GM19238 (cell line): Measurements from ENCODE around the gene GPC5.
"Not testable (repeated sequence)": the region's sequence is repeated elsewhere in the genome, so short reads cannot be mapped to it uniquely, and the experiment has no call there.

Experiments
- DNase-seq: peaks from one replicate; pipeline ENCODE4 v3.0.0; 2011; ENCODE audit warnings: low spot score; ENCODE audit not compliant: insufficient read length

Gene GPC5

GRCh38 chr13:91768746-91769145 lies 370.3 kb downstream of the GPC5 start:
- DNase-seq: no peak

GRCh38 chr13:91771229-91771628 lies 372.8 kb downstream of the GPC5 start:
- DNase-seq: no peak

GRCh38 chr13:91773591-91774227 lies 375.3 kb downstream of the GPC5 start:
- DNase-seq: no peak

- DNase-seq: no peak
Measured at GRCh38 chr13:91774397-91774796, 376.0 kb downstream of the GPC5 start.

GRCh38 chr13:91776611-91777193 lies 378.3 kb downstream of the GPC5 start:
- no peak for DNase-seq

- no peak for DNase-seq
Measured at GRCh38 chr13:91778123-91778522, 379.7 kb downstream of the GPC5 start.

- DNase-seq: not testable (repeated sequence)
Measured at GRCh38 chr13:91781982-91782691, 383.7 kb downstream of the GPC5 start.

- DNase-seq: no peak
Measured at GRCh38 chr13:91785431-91786119, 387.2 kb downstream of the GPC5 start.

- no peak for DNase-seq
Measured at GRCh38 chr13:91792054-91792453, 393.6 kb downstream of the GPC5 start.

GRCh38 chr13:91797567-91797966 lies 399.1 kb downstream of the GPC5 start:
- DNase-seq: no peak

- not testable (repeated sequence) for DNase-seq
Measured at GRCh38 chr13:91798338-91798737, 399.9 kb downstream of the GPC5 start.

GRCh38 chr13:91801772-91802171 lies 403.4 kb downstream of the GPC5 start:
- DNase-seq: not testable (repeated sequence)

- DNase-seq: no peak
Measured at GRCh38 chr13:91802957-91803356, 404.5 kb downstream of the GPC5 start.

GRCh38 chr13:91804724-91805123 lies 406.3 kb downstream of the GPC5 start:
- DNase-seq: no peak

- no peak for DNase-seq
Measured at GRCh38 chr13:91805605-91806004, 407.2 kb downstream of the GPC5 start.

- no peak for DNase-seq
Measured at GRCh38 chr13:91809161-91809560, 410.7 kb downstream of the GPC5 start.

GRCh38 chr13:91813253-91813652 lies 414.8 kb downstream of the GPC5 start:
- DNase-seq: no peak

GRCh38 chr13:91816263-91816807 lies 417.9 kb downstream of the GPC5 start:
- no peak for DNase-seq

- no peak for DNase-seq
Measured at GRCh38 chr13:91817250-91817649, 418.8 kb downstream of the GPC5 start.

- DNase-seq: no peak
Measured at GRCh38 chr13:91824416-91824815, 426.0 kb downstream of the GPC5 start.

- DNase-seq: no peak
Measured at GRCh38 chr13:91825516-91825915, 427.1 kb downstream of the GPC5 start.

- no peak for DNase-seq
Measured at GRCh38 chr13:91836553-91836952, 438.1 kb downstream of the GPC5 start.
